Thoracic aorta (tissue), 2 donors: ENCODE measurements around the gene MAGOHB. TPM values are rescaled to one million over a fixed set of nuclear protein-coding genes. Genes with fewer than 3 reads are reported as not detected.

Source experiments
- ATAC-seq: fragments of 150-250 bp; one replicate; pipeline ENCODE4 v1.8.0; 2017; ENCODE audit warnings: low read depth; ENCODE audit not compliant: insufficient number of reproducible peaks, low FRiP score
- DNase-seq: peaks from one replicate; pipeline ENCODE4 v3.0.0-alpha.2; 2020; ENCODE audit warnings: low spot score
- H3K27ac ChIP-seq, 2 donors: fragments of 200-600 bp; sonication (generic); 1 replicate in 1 of 2; 2 replicates in 1 of 2; pipeline ENCODE4 v1.5.1; 2016; ENCODE audit warnings: mild to moderate bottlenecking in 2 of 2, moderate library complexity in 2 of 2
- H3K27me3 ChIP-seq: fragments of 200-600 bp; sonication (generic); replicated peaks from 2 replicates; pipeline ENCODE4 v1.6.0; 2016; ENCODE audit warnings: mild to moderate bottlenecking; ENCODE audit not compliant: insufficient read depth
- H3K36me3 ChIP-seq: fragments of 200-600 bp; sonication (generic); one replicate; pipeline ENCODE4 v1.5.1; 2016
- H3K4me1 ChIP-seq, 2 donors: fragments of 200-600 bp; sonication (generic); 1 replicate in 1 of 2; 2 replicates in 1 of 2; pipeline versions ENCODE4 v1.5.1 to v1.6.0; 2016; ENCODE audit warnings: low read depth in 2 of 2, mild to moderate bottlenecking in 1 of 2; ENCODE audit not compliant: control insufficient read depth in 1 of 2
- H3K4me3 ChIP-seq: fragments of 200-600 bp; sonication (generic); 2 replicates; pipeline ENCODE4 v1.5.1; 2016; ENCODE audit warnings: mild to moderate bottlenecking
- H3K9me3 ChIP-seq: fragments of 200-600 bp; sonication (generic); 2 replicates; pipeline ENCODE4 v1.5.1; 2016
- total RNA-seq, 2 donors: library from RNA; depleted of rRNA; stranded (reverse); fragments of >200 nt; gene quantifications; one replicate each; pipeline versions ENCODE4 v1.1.0 to v1.2.3, GENCODE V29; 2016
- TF ChIP-seq, protein P1 (sequence below): fragments of 200-600 bp; sonication (generic); IDR thresholded peaks from one replicate; pipeline ENCODE4 v1.5.1; 2019; ENCODE audit warnings: antibody characterized with exemption

MAGOHB gene
- total RNA-seq, 2 donors from 2014 or later: 8.2 to 25.3 TPM

GRCh38 chr12:10621278-10621677 is 7.9 kb upstream of the MAGOHB start:
- ATAC-seq: no peak
- Histone ChIP-seq H3K4me1 (no peaks in the 10 kb centered on the region), H3K27me3 (no peaks in the 10 kb centered on the region), H3K27ac (no peak overlapping the region), H3K36me3 (no peaks in the 10 kb centered on the region), H3K4me3 (no peak overlapping the region), H3K9me3 (no peaks in the 10 kb centered on the region)
- TF ChIP-seq, protein P1, sequence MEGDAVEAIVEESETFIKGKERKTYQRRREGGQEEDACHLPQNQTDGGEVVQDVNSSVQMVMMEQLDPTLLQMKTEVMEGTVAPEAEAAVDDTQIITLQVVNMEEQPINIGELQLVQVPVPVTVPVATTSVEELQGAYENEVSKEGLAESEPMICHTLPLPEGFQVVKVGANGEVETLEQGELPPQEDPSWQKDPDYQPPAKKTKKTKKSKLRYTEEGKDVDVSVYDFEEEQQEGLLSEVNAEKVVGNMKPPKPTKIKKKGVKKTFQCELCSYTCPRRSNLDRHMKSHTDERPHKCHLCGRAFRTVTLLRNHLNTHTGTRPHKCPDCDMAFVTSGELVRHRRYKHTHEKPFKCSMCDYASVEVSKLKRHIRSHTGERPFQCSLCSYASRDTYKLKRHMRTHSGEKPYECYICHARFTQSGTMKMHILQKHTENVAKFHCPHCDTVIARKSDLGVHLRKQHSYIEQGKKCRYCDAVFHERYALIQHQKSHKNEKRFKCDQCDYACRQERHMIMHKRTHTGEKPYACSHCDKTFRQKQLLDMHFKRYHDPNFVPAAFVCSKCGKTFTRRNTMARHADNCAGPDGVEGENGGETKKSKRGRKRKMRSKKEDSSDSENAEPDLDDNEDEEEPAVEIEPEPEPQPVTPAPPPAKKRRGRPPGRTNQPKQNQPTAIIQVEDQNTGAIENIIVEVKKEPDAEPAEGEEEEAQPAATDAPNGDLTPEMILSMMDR: no peak
- no peak for DNase-seq

- no peaks in the 10 kb centered on the region for H3K4me1 ChIP-seq
- H3K36me3 ChIP-seq: no peaks in the 10 kb centered on the region
- no peak for DNase-seq
- H3K27me3 ChIP-seq: no peaks in the 10 kb centered on the region
- no peak overlapping the region for H3K27ac ChIP-seq
- TF ChIP-seq, protein P1: no peak
- H3K4me3 ChIP-seq: no peak overlapping the region
- H3K9me3 ChIP-seq: no peaks in the 10 kb centered on the region
- no peak for ATAC-seq
Observed at GRCh38 chr12:10620078-10620779, 6.8 kb upstream of the MAGOHB start.

DNA sequence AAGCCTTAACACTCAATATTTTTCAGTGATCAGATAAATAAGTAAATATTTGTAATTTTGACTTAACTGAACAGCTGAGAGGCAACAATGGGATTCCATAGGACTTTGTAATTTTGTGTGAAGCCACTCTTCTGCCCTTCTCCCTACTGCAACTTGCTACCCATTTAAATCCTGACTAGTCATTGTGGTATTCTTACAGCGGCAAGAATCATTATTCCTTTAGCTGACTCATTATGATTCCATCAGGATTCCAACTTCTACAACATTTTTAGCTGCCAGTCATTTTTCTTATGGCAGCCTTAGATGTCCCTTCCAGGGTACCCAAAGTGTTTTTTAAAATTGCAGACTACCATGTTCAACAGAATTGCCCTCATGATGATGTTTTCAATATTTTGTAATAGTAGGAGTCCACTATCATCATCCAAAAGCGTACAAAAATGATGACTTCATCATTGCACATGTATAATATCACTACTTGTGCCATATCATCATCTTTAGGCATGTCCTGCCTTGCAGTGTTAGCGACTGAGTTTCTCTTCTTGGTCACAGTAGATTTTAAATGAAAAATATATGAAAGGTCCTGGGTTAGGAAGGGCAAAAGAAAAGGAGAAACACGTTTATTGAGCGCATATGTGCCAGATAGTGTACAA is 5.1 kb upstream of the MAGOHB start:
- ATAC-seq: no peak
- no peak for DNase-seq
- no peaks in the 10 kb centered on the region for H3K27me3 ChIP-seq
- H3K9me3 ChIP-seq: no peaks in the 10 kb centered on the region
- H3K4me3 ChIP-seq: no peak overlapping the region
- no peaks in the 10 kb centered on the region for H3K36me3 ChIP-seq
- H3K4me1 ChIP-seq: no peaks in the 10 kb centered on the region
- TF ChIP-seq, protein P1: no peak
- no peak overlapping the region for H3K27ac ChIP-seq

DNA sequence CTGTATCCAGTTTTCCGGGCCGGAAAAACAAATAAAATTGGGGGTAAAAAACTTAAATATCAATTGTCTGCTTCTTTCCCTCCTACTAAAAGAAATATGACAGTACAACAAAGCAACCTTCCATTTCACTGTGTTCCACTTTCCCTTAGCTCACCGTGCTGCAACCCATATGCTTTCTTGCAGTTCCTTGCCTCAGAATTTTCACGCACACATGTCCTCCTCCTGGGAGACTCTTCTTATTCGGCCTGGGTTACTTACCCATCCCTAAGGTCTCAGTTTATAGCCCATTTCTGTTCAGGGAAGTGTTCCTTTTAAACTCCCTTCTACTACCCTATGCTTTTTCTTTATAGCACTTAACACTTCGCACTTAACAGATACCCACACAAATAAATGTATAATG is 4.5 kb upstream of the MAGOHB start:
- H3K9me3 ChIP-seq: no peaks in the 10 kb centered on the region
- H3K27me3 ChIP-seq: no peaks in the 10 kb centered on the region
- H3K4me1 ChIP-seq: peaks cover 0 to 1% of the 10 kb centered on the region in 2 donors
- DNase-seq (no peak), ATAC-seq (no peak)
- H3K36me3 ChIP-seq: no peaks in the 10 kb centered on the region
- no peak overlapping the region for H3K27ac ChIP-seq
- TF ChIP-seq, protein P1: no peak
- no peak overlapping the region for H3K4me3 ChIP-seq

GRCh38 chr12:10615532-10615931 is 2.1 kb upstream of the MAGOHB start:
- no peak for DNase-seq
- no peaks in the 10 kb centered on the region for H3K27me3 ChIP-seq
- H3K4me3 ChIP-seq: no peak overlapping the region
- no peaks in the 10 kb centered on the region for H3K36me3 ChIP-seq
- H3K27ac ChIP-seq: no peak overlapping the region
- H3K9me3 ChIP-seq: no peaks in the 10 kb centered on the region
- peaks cover 7 to 19% of the 10 kb centered on the region in 2 donors for H3K4me1 ChIP-seq
- no peak for ATAC-seq
- TF ChIP-seq, protein P1: no peak
